HT1080 (cell line): Measurements from ENCODE around the gene TICAM2. TPM values are rescaled to one million over a fixed set of nuclear protein-coding genes. Genes with fewer than 3 reads are reported as not detected.

Source experiments
- DNase-seq: peaks from one replicate; pipeline ENCODE4 v3.0.0-alpha.2; 2015; ENCODE audit warnings: low read depth
- total RNA-seq: library from RNA; depleted of rRNA; stranded (reverse); fragments of >200 nt; shearing (Covaris generic); gene quantifications from 2 replicates; pipeline ENCODE4 v1.2.3, GENCODE V29; 2014

TICAM2 gene
- total RNA-seq, 1 experiment from 2014 or later: 2.4 TPM

GRCh38 chr5:115571441-115571878 is 30.8 kb downstream of the TICAM2 start:
- DNase-seq: no peak

DNA sequence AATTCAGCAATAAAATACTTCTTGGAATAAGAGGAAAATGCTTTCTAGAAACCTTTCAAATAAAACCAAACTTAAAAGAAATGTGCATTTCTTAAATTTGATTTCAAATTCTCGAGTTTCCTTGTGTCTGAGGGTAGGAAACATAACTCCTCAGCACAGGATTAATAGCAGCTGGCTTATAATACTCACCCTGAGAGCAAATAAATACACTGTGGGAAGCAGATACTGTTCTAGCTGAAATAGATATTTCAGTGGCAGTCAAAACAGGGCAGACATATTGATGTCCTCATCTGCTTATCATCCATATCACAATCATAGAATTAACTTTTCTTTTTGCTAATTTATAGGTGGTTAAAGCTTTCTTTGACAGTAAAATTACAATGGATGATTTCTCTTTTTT is 33.6 kb downstream of the TICAM2 start:
- no peak for DNase-seq

DNA sequence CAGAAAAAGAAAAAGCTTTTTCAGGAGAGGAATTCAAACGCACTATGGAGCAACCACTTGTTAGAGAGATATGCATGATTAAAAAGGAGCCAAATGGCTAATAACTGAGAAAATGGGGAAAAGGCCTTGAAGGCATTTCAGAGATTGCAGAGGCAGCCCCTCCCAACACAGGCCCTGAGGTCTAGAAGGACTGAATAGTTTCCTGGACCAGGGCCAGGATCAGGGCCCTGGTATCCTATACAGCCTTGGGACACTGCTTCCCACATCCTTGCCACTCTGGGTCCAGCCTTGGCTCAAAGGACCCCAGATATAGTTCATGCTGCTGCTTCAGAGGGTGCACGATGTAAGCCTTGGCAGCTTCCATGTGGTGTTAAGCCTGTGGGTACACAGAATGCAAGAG is 37.0 kb downstream of the TICAM2 start:
- no peak for DNase-seq

DNA sequence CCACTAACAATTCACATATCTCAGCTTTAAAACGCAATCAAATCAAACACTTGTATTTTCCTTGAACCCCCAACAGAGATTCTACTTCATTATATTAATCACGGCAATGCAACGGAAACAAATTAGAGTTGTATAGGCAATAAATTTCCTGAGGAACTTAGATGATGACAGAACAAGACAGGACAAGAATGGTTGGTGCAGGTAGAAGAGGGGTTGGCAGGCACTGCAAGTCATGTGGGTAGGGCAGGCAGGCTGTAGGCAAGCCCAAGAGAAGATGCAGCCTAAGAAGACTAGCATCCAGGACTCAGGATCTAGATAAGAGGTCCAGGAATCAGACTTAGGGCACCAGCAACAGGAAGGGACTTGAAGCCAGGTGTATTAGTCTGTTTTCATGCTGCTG is 41.1 kb downstream of the TICAM2 start:
- DNase-seq: no peak

DNA sequence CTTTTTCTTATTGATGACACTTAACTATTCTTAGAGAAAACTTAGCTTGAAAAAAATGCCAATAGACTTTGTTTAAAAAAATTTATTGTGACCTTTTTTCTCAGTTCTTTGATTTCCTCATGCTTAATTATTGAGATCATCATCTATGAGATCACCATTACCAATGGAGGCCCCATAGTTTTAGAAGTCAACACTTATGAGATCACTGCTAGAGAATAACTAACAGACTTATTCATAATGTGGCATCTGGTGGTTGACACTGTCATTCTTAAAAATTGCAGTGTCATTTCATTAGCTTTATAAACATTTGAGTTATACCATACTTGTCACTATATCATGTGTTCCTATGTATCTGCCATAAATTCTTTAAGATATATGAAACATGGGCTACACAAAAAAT is 42.8 kb downstream of the TICAM2 start:
- peak; percentile 63 for DNase-seq

- DNase-seq: no peak
These were observed 43.8 kb downstream of the TICAM2 start for GRCh38 chr5:115558388-115558956.

GRCh38 chr5:115557667-115558387 is 44.5 kb downstream of the TICAM2 start:
- DNase-seq: no peak

- DNase-seq: no peak
These were observed 46.0 kb downstream of the TICAM2 start for GRCh38 chr5:115556276-115556675.

DNA sequence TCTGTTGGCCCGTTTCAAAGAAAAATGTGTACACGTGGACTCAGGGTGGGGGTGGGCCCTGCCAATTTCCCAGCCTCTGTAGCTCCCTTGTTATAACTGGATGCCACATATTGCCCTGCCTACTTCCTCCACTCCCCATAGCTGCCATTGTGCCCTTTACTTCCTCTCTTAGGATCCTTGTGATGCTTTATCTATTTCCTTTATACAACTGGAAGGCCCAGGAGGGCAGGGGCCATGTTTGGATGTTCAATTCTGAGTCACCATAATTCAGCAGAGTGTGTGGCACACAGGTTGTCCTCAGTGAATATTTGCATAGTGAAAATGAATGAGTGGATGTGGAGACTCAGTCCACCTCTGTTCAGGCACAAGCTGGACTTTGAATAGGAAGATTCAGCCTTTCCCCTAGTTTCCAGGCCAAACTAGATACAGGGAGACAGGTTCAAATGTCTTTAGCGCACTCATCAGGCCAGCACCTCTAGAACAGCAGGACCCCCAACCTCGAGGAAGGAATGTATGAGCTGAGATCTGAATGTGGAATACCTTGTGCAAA is 47.1 kb downstream of the TICAM2 start:
- DNase-seq: no peak

DNA sequence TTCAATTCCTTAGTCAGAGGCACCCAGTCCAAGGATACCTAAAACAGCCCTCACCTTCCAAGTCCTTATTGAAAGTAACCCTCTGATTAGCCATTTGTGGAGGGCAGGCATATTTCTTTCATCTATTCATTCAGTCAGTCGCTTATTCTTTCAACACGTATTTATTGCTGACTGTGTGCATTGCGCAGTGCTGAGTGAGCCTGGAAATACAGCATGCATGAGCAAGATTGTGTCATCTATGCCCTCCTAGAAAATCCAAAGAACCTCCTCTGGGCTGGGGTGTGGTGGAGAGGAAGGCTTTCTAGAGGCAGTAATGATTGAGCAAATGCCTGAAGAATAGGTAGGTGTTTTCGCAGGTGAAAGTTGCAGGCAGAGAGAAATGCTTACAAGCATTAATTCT is 49.2 kb downstream of the TICAM2 start:
- no peak for DNase-seq

DNA sequence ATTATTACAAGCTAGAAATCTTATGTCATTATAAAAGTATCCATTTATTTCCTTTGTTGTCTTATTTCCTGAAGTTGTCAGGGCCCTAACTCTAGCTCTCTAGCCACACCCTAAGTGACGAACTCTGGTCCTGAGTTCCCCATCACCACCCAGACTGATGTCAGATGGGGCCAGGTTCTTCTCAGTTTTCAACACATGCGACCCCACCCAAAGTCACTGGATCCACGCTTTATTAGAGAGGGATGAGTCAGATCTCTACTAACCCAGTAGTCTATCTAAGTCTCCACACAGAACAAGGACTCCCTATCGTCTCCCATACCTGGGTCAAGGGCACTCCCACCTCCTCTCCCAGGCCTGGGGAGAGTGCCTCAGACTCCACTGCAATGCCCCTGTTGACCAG is 50.9 kb downstream of the TICAM2 start:
- DNase-seq: peak; percentile 69

GRCh38 chr5:115549154-115549553 is 53.1 kb downstream of the TICAM2 start:
- peak; percentile 61 for DNase-seq

GRCh38 chr5:115548683-115549082 is 53.6 kb downstream of the TICAM2 start:
- no peak for DNase-seq

DNA sequence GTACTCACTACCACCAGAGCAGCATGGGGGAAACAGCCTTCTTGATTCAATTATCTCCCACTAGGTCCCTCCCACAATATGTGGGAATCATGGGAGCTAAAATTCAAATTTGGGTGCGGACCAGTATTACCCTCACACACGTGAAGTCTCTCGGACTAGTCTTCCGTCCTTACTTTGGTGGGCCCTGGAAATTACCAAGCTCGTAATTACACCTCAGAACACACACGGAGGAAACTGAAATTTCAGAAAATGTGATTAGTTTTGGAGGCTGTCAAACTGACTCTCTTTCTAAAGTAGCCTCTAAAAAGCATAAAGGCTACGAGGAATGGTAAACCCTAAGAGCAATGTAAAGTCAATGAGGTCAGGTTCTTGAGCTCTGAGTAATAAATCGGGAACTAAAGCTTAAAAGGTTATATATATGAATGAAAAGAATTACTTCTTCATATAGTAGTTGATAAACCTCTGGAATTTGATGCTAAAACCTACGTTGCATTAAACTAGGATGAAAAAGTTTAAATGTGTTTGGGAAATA is 56.9 kb downstream of the TICAM2 start:
- DNase-seq: no peak

DNA sequence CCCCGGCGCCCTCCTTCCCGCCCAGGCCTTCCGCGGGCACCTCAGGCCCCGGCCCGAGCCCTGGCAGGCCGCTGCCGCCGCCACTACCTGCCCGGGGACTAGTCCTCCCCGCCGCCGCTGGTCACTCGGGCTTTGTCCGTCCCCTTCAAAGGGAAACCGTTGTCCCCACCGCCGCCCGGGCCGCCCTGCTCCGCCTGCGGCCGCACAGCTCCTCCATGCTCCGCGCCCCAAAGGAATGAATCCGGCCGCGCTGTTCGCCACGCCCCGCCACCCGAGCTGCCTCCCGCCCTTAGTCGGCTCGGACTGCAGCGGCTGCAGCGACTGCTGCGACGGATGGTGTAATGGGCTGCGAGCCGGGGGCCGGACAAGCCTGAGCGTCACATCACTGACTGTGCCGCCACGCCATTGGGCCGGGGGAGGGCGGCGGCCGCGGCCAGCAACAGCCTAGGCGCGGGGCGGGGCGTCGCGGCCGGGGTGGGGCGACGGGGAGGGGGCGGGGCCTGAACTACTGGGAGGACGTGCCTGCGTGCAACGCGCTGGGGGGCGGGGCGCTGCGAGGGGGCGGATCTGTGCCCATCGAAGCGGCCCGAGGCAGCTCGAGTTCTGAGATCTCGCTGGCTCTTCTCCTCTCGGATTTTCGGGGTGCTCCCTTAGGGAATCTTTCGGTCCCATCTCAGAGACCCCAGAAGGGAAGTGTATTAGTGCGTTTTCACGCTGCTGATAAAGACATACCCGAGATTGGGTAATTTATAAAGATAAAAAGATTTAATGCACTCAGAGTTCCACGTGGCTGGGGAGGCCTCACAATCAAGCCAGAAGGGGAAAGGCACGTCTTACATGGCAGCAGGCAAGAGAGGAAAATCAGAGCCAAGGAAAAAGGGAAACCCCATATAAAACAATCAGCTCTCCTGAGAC is 57.6 kb downstream of the TICAM2 start, which contains the start of gene FEM1C:
FEM1C (minus strand) TSS at position 340 of the 915 bp plus-strand sequence. CDS start 1,282 bp downstream, outside the sequence.
- peak; percentile 95 for DNase-seq

DNA sequence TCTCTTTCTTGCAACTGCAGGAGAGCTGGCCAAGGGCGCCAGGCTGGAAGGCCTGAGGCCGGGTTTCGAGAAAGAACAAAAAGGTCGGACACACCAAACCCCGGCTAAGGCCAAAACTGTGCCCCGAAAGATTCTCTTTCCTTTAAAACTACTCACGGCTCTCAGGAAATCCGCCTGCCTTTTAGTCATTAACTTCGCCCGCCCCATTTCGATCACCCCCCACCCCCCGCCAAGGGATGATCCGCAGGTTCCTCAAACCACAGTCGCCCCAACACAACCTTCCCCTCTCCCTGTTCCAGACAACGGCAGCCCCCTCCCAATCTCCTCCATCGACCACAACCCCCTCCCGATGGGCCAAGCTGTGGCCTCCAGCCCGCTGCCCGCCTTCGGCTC is 58.2 kb downstream of the TICAM2 start:
- DNase-seq: peak; percentile 47

- no peak for DNase-seq
These were observed 58.8 kb downstream of the TICAM2 start for GRCh38 chr5:115543365-115544042.

GRCh38 chr5:115542651-115543364 is 59.5 kb downstream of the TICAM2 start:
- no peak for DNase-seq

DNA sequence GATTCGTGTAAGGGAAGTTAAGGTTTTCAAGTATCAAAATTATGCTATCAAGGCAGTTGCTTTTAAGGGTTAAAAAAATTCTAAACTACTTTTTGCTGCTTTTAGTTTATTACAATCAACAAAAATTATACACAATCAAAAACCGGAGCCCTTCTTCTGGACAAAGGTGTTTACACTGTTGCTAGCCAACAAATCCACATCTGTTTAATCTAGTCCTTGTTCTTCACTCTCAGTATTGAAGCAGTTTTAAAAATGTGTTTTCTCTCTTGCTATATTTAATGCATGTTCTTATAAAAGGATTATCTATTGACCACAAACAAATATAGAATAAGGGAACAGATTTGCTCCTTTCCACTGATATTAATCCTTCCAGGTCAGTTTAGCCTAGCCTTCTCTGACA is 60.2 kb downstream of the TICAM2 start:
- no peak for DNase-seq

DNA sequence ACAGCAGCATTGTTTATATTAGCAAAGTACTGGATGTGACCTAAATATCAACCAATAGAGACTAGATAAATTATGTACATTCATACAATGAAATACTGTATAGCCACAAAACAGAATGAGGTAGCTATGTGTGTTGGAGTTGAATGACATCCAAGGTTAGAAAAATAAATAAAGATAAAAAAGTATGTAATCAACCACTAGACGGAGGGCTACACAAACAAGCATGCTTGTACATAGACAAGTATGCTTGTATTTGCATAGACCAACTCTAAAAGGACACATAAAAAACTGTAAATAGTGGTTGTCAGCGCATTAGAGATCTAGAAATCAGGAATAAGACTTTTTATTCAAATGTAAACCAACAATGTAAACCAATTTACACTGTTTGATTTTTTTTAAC is 60.7 kb downstream of the TICAM2 start:
- DNase-seq: no peak
